Sigmoid colon (tissue), 4 donors: Measurements from ENCODE around the gene EXOC3L4.

Source experiments
- CTCF ChIP-seq, 4 experiments: fragments of 450-650 bp in 3 of 4; fragments of 200-600 bp in 1 of 4; IDR thresholded peaks; one replicate each; pipeline ENCODE4 v1.5.1; 2016 to 2019; ENCODE audit warnings: antibody characterized with exemption in 4 of 4, mild to moderate bottlenecking in 3 of 4, moderate library complexity in 2 of 4
- EP300 ChIP-seq, 4 donors: sonication (generic); formaldehyde crosslinking; IDR thresholded peaks; one replicate each; pipeline ENCODE4 v1.6.1; 2017; ENCODE audit warnings: antibody characterized with exemption in 4 of 4
- POLR2A ChIP-seq, 2 donors: fragments of 450-650 bp; IDR thresholded peaks; one replicate each; pipeline ENCODE4 v1.6.1; 2016; ENCODE audit warnings: antibody characterized with exemption in 2 of 2, mild to moderate bottlenecking in 2 of 2, moderate library complexity in 2 of 2
- POLR2AphosphoS5 ChIP-seq, 4 donors: sonication (generic); formaldehyde crosslinking; IDR thresholded peaks; one replicate each; pipeline ENCODE4 v1.6.1; 2017; ENCODE audit warnings: antibody characterized with exemption in 4 of 4

- TF ChIP-seq POLR2AphosphoS5 (IDR thresholded peaks at IDR 0.05): no peak
- no peak for TF ChIP-seq EP300 (IDR thresholded peaks at IDR 0.05)
- TF ChIP-seq CTCF (IDR thresholded peaks at IDR 0.05): no peak
- no peak for TF ChIP-seq POLR2A (IDR thresholded peaks at IDR 0.05)
Measured at GRCh38 chr14:103095210-103095778, 769 bp downstream of the EXOC3L4 start.
